IPS-15b (cell line): ENCODE measurements around the gene WDR70.

Experiments
- H3K27me3 ChIP-seq: one replicate; pipeline ENCODE4 v1.6.1; 2013; ENCODE audit warnings: low read length; ENCODE audit not compliant: control insufficient read depth, insufficient read depth
- H3K36me3 ChIP-seq: one replicate; pipeline ENCODE4 v1.6.1; 2013; ENCODE audit warnings: low read length; ENCODE audit not compliant: control insufficient read depth, insufficient read depth
- H3K4me1 ChIP-seq: one replicate; pipeline ENCODE4 v1.6.1; 2013; ENCODE audit warnings: mild to moderate bottlenecking, low read length; ENCODE audit not compliant: control insufficient read depth, insufficient read depth
- H3K4me3 ChIP-seq: one replicate; pipeline ENCODE4 v1.5.1; 2013; ENCODE audit warnings: low read depth, low read length
- H3K9ac ChIP-seq: one replicate; pipeline ENCODE4 v1.6.1; 2013; ENCODE audit warnings: low read depth, mild to moderate bottlenecking, low read length
- H3K9me3 ChIP-seq: one replicate; pipeline ENCODE4 v1.6.1; 2013; ENCODE audit warnings: mild to moderate bottlenecking, low read length; ENCODE audit not compliant: control insufficient read depth, insufficient read depth

The WDR70 gene

GRCh38 chr5:37520811-37521210 lies 141.7 kb downstream of the WDR70 start:
- peaks cover 2% of the 10 kb centered on the region for H3K9me3 ChIP-seq
- H3K36me3 ChIP-seq, result no peaks in the 10 kb centered on the region
- no peak overlapping the region for H3K4me3 ChIP-seq
- H3K27me3 ChIP-seq, result no peaks in the 10 kb centered on the region
- H3K4me1 ChIP-seq, result no peaks in the 10 kb centered on the region
- no peak overlapping the region for H3K9ac ChIP-seq

- H3K27me3 ChIP-seq, result no peaks in the 10 kb centered on the region
- no peak overlapping the region for H3K4me3 ChIP-seq
- H3K4me1 ChIP-seq, result no peaks in the 10 kb centered on the region
- no peaks in the 10 kb centered on the region for H3K9me3 ChIP-seq
- no peaks in the 10 kb centered on the region for H3K36me3 ChIP-seq
- no peak overlapping the region for H3K9ac ChIP-seq
Measured at GRCh38 chr5:37532976-37533740, 154.0 kb downstream of the WDR70 start.

- no peaks in the 10 kb centered on the region for H3K9me3 ChIP-seq
- H3K36me3 ChIP-seq, result no peaks in the 10 kb centered on the region
- H3K4me3 ChIP-seq, result no peak overlapping the region
- no peaks in the 10 kb centered on the region for H3K27me3 ChIP-seq
- H3K4me1 ChIP-seq, result no peaks in the 10 kb centered on the region
- H3K9ac ChIP-seq, result no peak overlapping the region
Measured at GRCh38 chr5:37533851-37534250, 154.7 kb downstream of the WDR70 start.

- Histone ChIP-seq H3K4me1 (no peaks in the 10 kb centered on the region), H3K9ac (no peak overlapping the region), H3K9me3 (no peaks in the 10 kb centered on the region), H3K36me3 (no peaks in the 10 kb centered on the region), H3K4me3 (no peak overlapping the region), H3K27me3 (no peaks in the 10 kb centered on the region)
Measured at GRCh38 chr5:37539459-37539858, 160.3 kb downstream of the WDR70 start.

- Histone ChIP-seq H3K4me1 (no peaks in the 10 kb centered on the region), H3K4me3 (no peak overlapping the region), H3K27me3 (no peaks in the 10 kb centered on the region), H3K36me3 (no peaks in the 10 kb centered on the region), H3K9ac (no peak overlapping the region), H3K9me3 (no peaks in the 10 kb centered on the region)
Measured at GRCh38 chr5:37543216-37543615, 164.1 kb downstream of the WDR70 start.

- Histone ChIP-seq H3K36me3 (no peaks in the 10 kb centered on the region), H3K4me3 (no peak overlapping the region)
Measured at GRCh38 chr5:37549411-37549810, 170.3 kb downstream of the WDR70 start.

GRCh38 chr5:37552161-37552560 lies 173.0 kb downstream of the WDR70 start:
- Histone ChIP-seq H3K36me3 (no peaks in the 10 kb centered on the region), H3K27me3 (no peaks in the 10 kb centered on the region)

More at GRCh38 chr5:37549411-37549810, 170.3 kb downstream of the WDR70 start:
- H3K9me3 ChIP-seq, result no peaks in the 10 kb centered on the region
- H3K4me1 ChIP-seq, result no peaks in the 10 kb centered on the region
- H3K27me3 ChIP-seq, result no peaks in the 10 kb centered on the region
- H3K9ac ChIP-seq, result no peak overlapping the region

GRCh38 chr5:37552770-37553719 lies 173.9 kb downstream of the WDR70 start:
- Histone ChIP-seq H3K27me3 (no peaks in the 10 kb centered on the region), H3K9me3 (no peaks in the 10 kb centered on the region), H3K36me3 (no peaks in the 10 kb centered on the region), H3K4me3 (no peak overlapping the region), H3K4me1 (no peaks in the 10 kb centered on the region), H3K9ac (no peak overlapping the region)

More at GRCh38 chr5:37552161-37552560, 173.0 kb downstream of the WDR70 start:
- Histone ChIP-seq H3K9me3 (no peaks in the 10 kb centered on the region), H3K4me1 (no peaks in the 10 kb centered on the region), H3K9ac (no peak overlapping the region), H3K4me3 (no peak overlapping the region)

- no peaks in the 10 kb centered on the region for H3K4me1 ChIP-seq
- H3K9me3 ChIP-seq, result no peaks in the 10 kb centered on the region
- H3K36me3 ChIP-seq, result no peaks in the 10 kb centered on the region
- H3K27me3 ChIP-seq, result no peaks in the 10 kb centered on the region
- no peak overlapping the region for H3K9ac ChIP-seq
- no peak overlapping the region for H3K4me3 ChIP-seq
Measured at GRCh38 chr5:37553720-37554404, 174.7 kb downstream of the WDR70 start.

- Histone ChIP-seq H3K4me1 (no peaks in the 10 kb centered on the region), H3K9me3 (no peaks in the 10 kb centered on the region), H3K9ac (no peak overlapping the region), H3K27me3 (no peaks in the 10 kb centered on the region), H3K4me3 (no peak overlapping the region), H3K36me3 (no peaks in the 10 kb centered on the region)
Measured at GRCh38 chr5:37554405-37554739, 175.3 kb downstream of the WDR70 start.

GRCh38 chr5:37554938-37555337 lies 175.8 kb downstream of the WDR70 start:
- Histone ChIP-seq H3K27me3 (no peaks in the 10 kb centered on the region), H3K9ac (no peak overlapping the region), H3K9me3 (no peaks in the 10 kb centered on the region), H3K36me3 (no peaks in the 10 kb centered on the region), H3K4me1 (no peaks in the 10 kb centered on the region), H3K4me3 (no peak overlapping the region)
